Heart left ventricle (tissue), 13 donors: ENCODE data around the gene BARX1.

Source experiments
- POLR2A ChIP-seq, 2 donors: fragments of 450-650 bp; IDR thresholded peaks; one replicate each; pipeline ENCODE4 v1.6.1; 2017; ENCODE audit warnings: antibody characterized with exemption in 2 of 2, mild to moderate bottlenecking in 2 of 2, moderate library complexity in 2 of 2
- TF ChIP-seq, protein P1 (sequence below), 12 donors: fragments of 200-600 bp; sonication (generic) in 4 of 12; IDR thresholded peaks; one replicate each; pipeline versions ENCODE4 v1.5.0 to v1.8.0; 2018 to 2022; ENCODE audit warnings: antibody characterized with exemption in 12 of 12, mild to moderate bottlenecking in 5 of 12
- donor health status: ischemic (EF 13 %, LVEDD 7.1; RV severe dilation, severe dysfunction).
- donor health status: DM: no; HTN: yes; CAD: no.
- donor health status: DM: no; HTN: no; CAD: no.
- donor health status: ischemic (EF 25% LVEDD 6.9; RV normal size, moderate dysfunction).
- donor health status: ischemic (EF 25% LVEDD 5.7; RV mildly dilated, moderate dysfunction).
- donor health status: ischemic (EF 35%, LVEDD 5.7; RV mildly dilated, moderate dysfunction).
- donor health status: nonischemic (EF 11% LVEDD 7.7; RV severe dilation, severe dysfunction).
- donor health status: DM: yes; HTN: yes; CAD: no.
- donor health status: PGD.
- donor health status: ischemic (EF 29% LVEDD 5.4; RV normal size, mild dysfunction).
- donor health status: nonischemic (EF 23%, LVEDD 6.1; RV moderate dilation, normal function).

DNA sequence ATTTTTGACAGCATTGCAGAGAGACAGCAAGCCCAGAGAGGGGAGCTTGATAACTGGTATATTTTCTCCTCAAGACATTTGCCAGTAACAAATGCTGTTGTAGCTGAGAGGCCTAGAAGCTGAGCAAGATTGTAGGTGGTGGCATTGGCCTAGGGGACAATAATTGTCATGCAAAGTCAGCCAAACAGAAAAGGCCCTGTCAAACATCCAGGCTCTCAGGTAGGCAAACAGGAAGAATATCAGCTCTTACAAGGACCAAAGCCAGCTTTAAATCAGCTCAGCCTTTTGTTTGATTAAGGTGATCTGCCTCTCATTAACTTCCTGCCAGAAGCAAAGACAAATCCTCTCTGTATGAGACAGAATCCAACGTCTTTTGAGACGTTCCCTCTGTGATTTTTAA is 29.7 kb upstream of the BARX1 start:
- TF ChIP-seq, protein P1, sequence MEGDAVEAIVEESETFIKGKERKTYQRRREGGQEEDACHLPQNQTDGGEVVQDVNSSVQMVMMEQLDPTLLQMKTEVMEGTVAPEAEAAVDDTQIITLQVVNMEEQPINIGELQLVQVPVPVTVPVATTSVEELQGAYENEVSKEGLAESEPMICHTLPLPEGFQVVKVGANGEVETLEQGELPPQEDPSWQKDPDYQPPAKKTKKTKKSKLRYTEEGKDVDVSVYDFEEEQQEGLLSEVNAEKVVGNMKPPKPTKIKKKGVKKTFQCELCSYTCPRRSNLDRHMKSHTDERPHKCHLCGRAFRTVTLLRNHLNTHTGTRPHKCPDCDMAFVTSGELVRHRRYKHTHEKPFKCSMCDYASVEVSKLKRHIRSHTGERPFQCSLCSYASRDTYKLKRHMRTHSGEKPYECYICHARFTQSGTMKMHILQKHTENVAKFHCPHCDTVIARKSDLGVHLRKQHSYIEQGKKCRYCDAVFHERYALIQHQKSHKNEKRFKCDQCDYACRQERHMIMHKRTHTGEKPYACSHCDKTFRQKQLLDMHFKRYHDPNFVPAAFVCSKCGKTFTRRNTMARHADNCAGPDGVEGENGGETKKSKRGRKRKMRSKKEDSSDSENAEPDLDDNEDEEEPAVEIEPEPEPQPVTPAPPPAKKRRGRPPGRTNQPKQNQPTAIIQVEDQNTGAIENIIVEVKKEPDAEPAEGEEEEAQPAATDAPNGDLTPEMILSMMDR (IDR thresholded peaks at IDR 0.05), result no peak
- no peak for TF ChIP-seq POLR2A (IDR thresholded peaks at IDR 0.05)
